ENCODE measurements around the gene SULT1C2. TPM values are rescaled to one million over a fixed set of nuclear protein-coding genes. Genes with fewer than 3 reads are reported as not detected.

Gene SULT1C2
- 0.04 and 0.11 TPM in 2 replicates for polyA plus RNA-seq (2011; rRNA removed)
- polyA minus RNA-seq (2011; rRNA and poly(A)+ RNA removed), result not detected in 2 replicates

- Histone ChIP-seq H3K27me3 (ENCODE audit: control insufficient read depth, insufficient read depth, low read length) (peaks cover 7% of the 10 kb centered on the region), H3K4me3 (ENCODE audit: low read depth, low read length) (no peak within 1 kb of the TSS), H3K27ac (ENCODE audit: low read depth, low read length) (no peak within 1 kb of the TSS), H3K9me3 (ENCODE audit: control insufficient read depth, insufficient read depth, low read length) (no peaks in the 10 kb centered on the region)
- no peak for DNase-seq (ENCODE audit: low read depth, low spot score)
- TF ChIP-seq CTCF (IDR thresholded peaks at IDR 0.05; ENCODE audit: low read depth, low read length), result no peak
- ChIA-PET POLR2A (no interaction called here), CTCF (no interaction called here)
Measured at GRCh38 chr2:108288534-108289106, at the start of gene SULT1C2. Gene SULT1C2, plus strand, starts transcription at chr2:108288895. Its CDS starts 4,773 bp downstream, at chr2:108293668.

GRCh38 chr2:108239786-108240185 lies 48.9 kb upstream of the SULT1C2 start, which contains the start of gene SULT1C3:
Gene SULT1C3, plus strand, starts transcription at chr2:108239968. Its CDS starts 7,227 bp downstream, at chr2:108247195.
- H3K9me3 ChIP-seq (ENCODE audit: control insufficient read depth, insufficient read depth, low read length), result no peaks in the 10 kb centered on the region
- H3K27me3 ChIP-seq (ENCODE audit: control insufficient read depth, insufficient read depth, low read length), result no peaks in the 10 kb centered on the region
- DNase-seq (ENCODE audit: low read depth, low spot score), result no peak
- ChIA-PET CTCF (no interaction called here), POLR2A (no interaction called here)
- no peak within 1 kb of the TSS for H3K4me3 ChIP-seq (ENCODE audit: low read depth, low read length)
- no peak within 1 kb of the TSS for H3K27ac ChIP-seq (ENCODE audit: low read depth, low read length)
- no peak for TF ChIP-seq CTCF (IDR thresholded peaks at IDR 0.05; ENCODE audit: low read depth, low read length)

GRCh38 chr2:108240966-108241365 lies 47.7 kb upstream of the SULT1C2 start:
- no peak for DNase-seq (ENCODE audit: low read depth, low spot score)
- H3K27ac ChIP-seq (ENCODE audit: low read depth, low read length), result no peak overlapping the region
- no peak overlapping the region for H3K4me3 ChIP-seq (ENCODE audit: low read depth, low read length)
- ChIA-PET POLR2A (no interaction called here), CTCF (no interaction called here)
- H3K27me3 ChIP-seq (ENCODE audit: control insufficient read depth, insufficient read depth, low read length), result no peaks in the 10 kb centered on the region
- TF ChIP-seq CTCF (IDR thresholded peaks at IDR 0.05; ENCODE audit: low read depth, low read length), result no peak
- H3K9me3 ChIP-seq (ENCODE audit: control insufficient read depth, insufficient read depth, low read length), result no peaks in the 10 kb centered on the region

GRCh38 chr2:108243566-108243965 lies 45.1 kb upstream of the SULT1C2 start:
- CTCF ChIA-PET, result no interaction called here

More at GRCh38 chr2:108243566-108243965, 45.1 kb upstream of the SULT1C2 start:
- TF ChIP-seq CTCF (IDR thresholded peaks at IDR 0.05; ENCODE audit: low read depth, low read length), result no peak
- H3K27me3 ChIP-seq (ENCODE audit: control insufficient read depth, insufficient read depth, low read length), result no peaks in the 10 kb centered on the region
- H3K27ac ChIP-seq (ENCODE audit: low read depth, low read length), result no peak overlapping the region
- no peaks in the 10 kb centered on the region for H3K9me3 ChIP-seq (ENCODE audit: control insufficient read depth, insufficient read depth, low read length)
- H3K4me3 ChIP-seq (ENCODE audit: low read depth, low read length), result no peak overlapping the region
- POLR2A ChIA-PET, result no interaction called here
- DNase-seq (ENCODE audit: low read depth, low spot score), result no peak
